Fibroblast of gingiva (primary cell): Measurements from ENCODE around the gene EDC3.

Experiments used
- DNase-seq: peaks from one replicate; pipeline ENCODE4 v3.0.0-alpha.2; 2011; ENCODE audit warnings: low read depth

The EDC3 gene

GRCh38 chr15:74626752-74627692 lies 68.8 kb downstream of the EDC3 start:
- no peak for DNase-seq

GRCh38 chr15:74626336-74626735 lies 69.5 kb downstream of the EDC3 start:
- no peak for DNase-seq

GRCh38 chr15:74625693-74626092 lies 70.1 kb downstream of the EDC3 start:
- DNase-seq = no peak

- DNase-seq = no peak
These were observed 71.7 kb downstream of the EDC3 start for GRCh38 chr15:74624020-74624602.

- no peak for DNase-seq
These were observed 73.1 kb downstream of the EDC3 start for GRCh38 chr15:74622758-74623157.

GRCh38 chr15:74621936-74622335 lies 73.9 kb downstream of the EDC3 start:
- no peak for DNase-seq

GRCh38 chr15:74621546-74621920 lies 74.3 kb downstream of the EDC3 start:
- DNase-seq = no peak

- peak; percentile 65 for DNase-seq
These were observed 74.9 kb downstream of the EDC3 start for GRCh38 chr15:74620636-74621545.

GRCh38 chr15:74619916-74620635 lies 75.7 kb downstream of the EDC3 start:
- DNase-seq = no peak

GRCh38 chr15:74618841-74619596 lies 76.8 kb downstream of the EDC3 start:
- no peak for DNase-seq

GRCh38 chr15:74616996-74617395 lies 78.8 kb downstream of the EDC3 start:
- DNase-seq = no peak

GRCh38 chr15:74616366-74616939 lies 79.4 kb downstream of the EDC3 start:
- DNase-seq = peak; percentile 73

- peak; percentile 95 for DNase-seq
These were observed 80.1 kb downstream of the EDC3 start, which contains the start of gene CLK3 for GRCh38 chr15:74615508-74616365. TSS of gene CLK3 (plus strand) at chr15:74615836. CDS start at chr15:74619197, 3,361 bp downstream.

- DNase-seq = peak; percentile 87
These were observed 80.9 kb downstream of the EDC3 start for GRCh38 chr15:74614744-74615507.

GRCh38 chr15:74613953-74614743 lies 81.7 kb downstream of the EDC3 start:
- DNase-seq = no peak

- DNase-seq = no peak
These were observed 82.5 kb downstream of the EDC3 start for GRCh38 chr15:74613089-74613952.

- DNase-seq = no peak
These were observed 83.1 kb downstream of the EDC3 start for GRCh38 chr15:74612677-74613076.
